ENCODE results near the gene ZNF581. TPM values are rescaled to one million over a fixed set of nuclear protein-coding genes. Genes with fewer than 3 reads are reported as not detected.
A peak's percentile ranks its signal among the peaks of the same experiment; 100 is the strongest.

Gene ZNF581
- total RNA-seq, 4 donors from 2014 or later, result 9.9 to 17.3 (median 13.7) TPM

GRCh38 chr19:55603581-55604292, 39.7 kb upstream of the ZNF581 start:
- Histone ChIP-seq H3K9me3 (no peaks in the 10 kb centered on the region), H3K27me3 (no peaks in the 10 kb centered on the region), H3K4me1 (peaks cover 27 to 34% of the 10 kb centered on the region in 2 donors), H3K27ac (peak overlapping the region; percentile 91 to 99 (median 94)), H3K36me3 (no peaks in the 10 kb centered on the region), H3K4me3 (peak overlapping the region in 1 of 4 donors; percentile 84)
- ATAC-seq (no peak), DNase-seq (no peak)
- TF ChIP-seq POLR2A (IDR thresholded peaks at IDR 0.05), result no peak
- TF ChIP-seq, protein P1, sequence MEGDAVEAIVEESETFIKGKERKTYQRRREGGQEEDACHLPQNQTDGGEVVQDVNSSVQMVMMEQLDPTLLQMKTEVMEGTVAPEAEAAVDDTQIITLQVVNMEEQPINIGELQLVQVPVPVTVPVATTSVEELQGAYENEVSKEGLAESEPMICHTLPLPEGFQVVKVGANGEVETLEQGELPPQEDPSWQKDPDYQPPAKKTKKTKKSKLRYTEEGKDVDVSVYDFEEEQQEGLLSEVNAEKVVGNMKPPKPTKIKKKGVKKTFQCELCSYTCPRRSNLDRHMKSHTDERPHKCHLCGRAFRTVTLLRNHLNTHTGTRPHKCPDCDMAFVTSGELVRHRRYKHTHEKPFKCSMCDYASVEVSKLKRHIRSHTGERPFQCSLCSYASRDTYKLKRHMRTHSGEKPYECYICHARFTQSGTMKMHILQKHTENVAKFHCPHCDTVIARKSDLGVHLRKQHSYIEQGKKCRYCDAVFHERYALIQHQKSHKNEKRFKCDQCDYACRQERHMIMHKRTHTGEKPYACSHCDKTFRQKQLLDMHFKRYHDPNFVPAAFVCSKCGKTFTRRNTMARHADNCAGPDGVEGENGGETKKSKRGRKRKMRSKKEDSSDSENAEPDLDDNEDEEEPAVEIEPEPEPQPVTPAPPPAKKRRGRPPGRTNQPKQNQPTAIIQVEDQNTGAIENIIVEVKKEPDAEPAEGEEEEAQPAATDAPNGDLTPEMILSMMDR (IDR thresholded peaks at IDR 0.05 in 4 of 5, conservative IDR thresholded peaks at IDR 0.05 in 1 of 5), result no peak
- in situ Hi-C loops (cut with MboI; ENCODE audit: low sequenced_read_pairs in 4 of 4), result no loop called here
- intact Hi-C loops (cut with DNase I; ENCODE audit: low total_unique reads), result loop anchor here (2.0 to 10.0 kb wide), 2 partner anchors 57 to 1399 kb away; partner anchors contain the start of gene RPS9

DNA sequence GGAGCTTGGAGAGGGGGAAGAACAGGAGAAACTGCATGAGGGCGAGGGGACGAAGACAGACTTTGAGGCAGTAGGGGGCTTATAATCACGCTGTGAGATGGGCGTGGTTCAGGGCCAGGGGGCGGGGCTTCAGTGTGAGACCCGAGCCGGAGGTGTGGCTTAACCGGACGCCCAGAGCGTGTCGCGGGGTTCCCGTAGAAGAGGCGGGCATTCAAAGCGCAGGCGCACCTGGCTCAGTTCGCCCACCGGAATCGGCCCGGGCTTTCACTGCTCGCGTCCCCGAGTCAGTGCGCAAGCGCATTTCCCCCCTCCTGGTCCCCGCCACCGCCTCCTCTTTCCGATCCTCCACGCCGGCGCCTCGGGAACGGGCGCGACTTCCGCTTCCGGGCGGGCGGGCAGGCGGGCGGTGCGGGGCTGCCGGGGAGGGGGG, 38.2 kb upstream of the ZNF581 start:
- ATAC-seq, result peak; percentile 77 to 79
- Histone ChIP-seq H3K4me1 (peaks cover 27 to 38% of the 10 kb centered on the region in 2 donors), H3K36me3 (peaks cover 0 to 8% of the 10 kb centered on the region in 2 donors), H3K9me3 (no peaks in the 10 kb centered on the region), H3K27ac (peak overlapping the region; percentile 91 to 99 (median 94)), H3K4me3 (peak overlapping the region; percentile 68 to 97 (median 80)), H3K27me3 (no peaks in the 10 kb centered on the region)
- in situ Hi-C loops (cut with MboI; ENCODE audit: low sequenced_read_pairs in 4 of 4), result no loop called here
- peak in 1 of 2 donors; percentile 36 for TF ChIP-seq POLR2A (IDR thresholded peaks at IDR 0.05)
- TF ChIP-seq, protein P1 (IDR thresholded peaks at IDR 0.05 in 4 of 5, conservative IDR thresholded peaks at IDR 0.05 in 1 of 5), result no peak
- intact Hi-C loops (cut with DNase I; ENCODE audit: low total_unique reads), result loop anchor here (1.0 to 10.0 kb wide), 4 partner anchors 19 to 1400 kb away; partner anchors contain the start of genes RPS9 and ZNF784
- peak; percentile 96 for DNase-seq

DNA sequence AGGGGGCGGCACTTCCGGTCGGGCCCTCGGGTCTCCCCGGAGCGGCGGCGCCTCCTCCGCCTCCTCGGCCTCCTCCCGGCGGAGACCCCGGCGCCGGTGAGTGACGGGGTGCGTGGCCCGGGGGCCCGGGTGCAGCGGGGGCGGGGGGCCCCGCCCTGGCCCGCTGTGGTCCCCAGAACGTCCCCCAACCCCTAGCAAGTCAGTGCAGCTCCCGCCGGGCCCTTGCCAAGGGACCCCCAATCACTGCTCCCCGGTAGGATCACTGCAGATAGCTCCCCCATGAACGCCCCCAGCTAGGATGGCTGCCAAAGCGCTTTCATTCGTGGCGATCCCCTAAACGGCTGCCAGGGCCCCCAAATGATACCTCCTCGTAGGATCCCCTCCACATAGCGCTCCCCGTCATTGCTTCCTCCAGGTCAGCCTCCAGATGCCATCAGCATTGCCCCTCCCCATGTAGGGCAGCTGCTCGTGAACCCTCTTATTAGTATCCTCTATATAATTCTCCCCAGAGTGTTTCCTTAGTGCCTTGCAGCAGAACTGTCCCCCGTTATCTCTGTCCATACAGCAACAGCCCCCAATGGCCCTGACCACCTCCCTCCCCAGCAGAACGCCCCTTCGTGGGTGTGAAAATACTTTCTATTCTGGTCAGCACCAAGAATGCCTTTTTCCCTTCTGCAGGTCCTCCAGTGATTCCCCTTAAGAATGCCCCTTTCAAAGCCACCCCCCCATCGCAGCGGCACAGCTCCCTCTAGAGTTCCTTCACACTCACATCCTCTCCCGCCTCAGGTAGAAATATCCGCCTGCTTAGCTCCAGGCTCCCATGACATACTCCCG, 37.6 kb upstream of the ZNF581 start, which contains the start of gene ZNF865:
ZNF865 (plus strand) TSS at position 11 of the 834 bp plus-strand sequence. CDS start 7,972 bp downstream, outside the sequence.
- TF ChIP-seq, protein P1 (IDR thresholded peaks at IDR 0.05 in 4 of 5, conservative IDR thresholded peaks at IDR 0.05 in 1 of 5), result peak; percentile 43 to 76 (median 61)
- TF ChIP-seq POLR2A (IDR thresholded peaks at IDR 0.05), result peak; percentile 45 to 59
- no peaks in the 10 kb centered on the region for H3K27me3 ChIP-seq
- ATAC-seq (peak; percentile 59 to 60), DNase-seq (peak; percentile 73 to 79)
- no peaks in the 10 kb centered on the region for H3K9me3 ChIP-seq
- H3K36me3 ChIP-seq, result peaks cover 0 to 8% of the 10 kb centered on the region in 2 donors
- H3K4me1 ChIP-seq, result peaks cover 31 to 42% of the 10 kb centered on the region in 2 donors
- in situ Hi-C loops (cut with MboI; ENCODE audit: low sequenced_read_pairs in 4 of 4), result no loop called here
- H3K27ac ChIP-seq, result peak within 1 kb of the TSS; percentile 91 to 99 (median 94)
- peak within 1 kb of the TSS; percentile 68 to 97 (median 80) for H3K4me3 ChIP-seq
- intact Hi-C loops (cut with DNase I; ENCODE audit: low total_unique reads), result loop anchor here (1.0 to 10.0 kb wide), 4 partner anchors 18 to 1401 kb away; partner anchors contain the start of genes RPS9 and ZNF784

- DNase-seq (no peak), ATAC-seq (no peak)
- intact Hi-C loops (cut with DNase I; ENCODE audit: low total_unique reads), result loop anchor here (10.0 kb wide), 1 partner anchor 1402 kb away; the partner anchor contains the start of gene RPS9
- no peak for TF ChIP-seq POLR2A (IDR thresholded peaks at IDR 0.05)
- TF ChIP-seq, protein P1 (IDR thresholded peaks at IDR 0.05 in 4 of 5, conservative IDR thresholded peaks at IDR 0.05 in 1 of 5), result peak in 1 of 5 experiments; percentile 14
- peak overlapping the region; percentile 68 to 97 (median 80) for H3K4me3 ChIP-seq
- in situ Hi-C loops (cut with MboI; ENCODE audit: low sequenced_read_pairs in 4 of 4), result no loop called here
- H3K9me3 ChIP-seq, result no peaks in the 10 kb centered on the region
- peaks cover 34 to 42% of the 10 kb centered on the region in 2 donors for H3K4me1 ChIP-seq
- H3K27ac ChIP-seq, result peak overlapping the region; percentile 91 to 99 (median 94)
- H3K27me3 ChIP-seq, result no peaks in the 10 kb centered on the region
- H3K36me3 ChIP-seq, result peaks cover 0 to 8% of the 10 kb centered on the region in 2 donors
Observed at GRCh38 chr19:55606471-55606787, 37.0 kb upstream of the ZNF581 start.

All from gastrocnemius medialis (tissue), 4 donors.